Neural cell (in vitro differentiated cells): ENCODE measurements around the gene IL6ST.

Experiments
- CTCF ChIP-seq: fragments of 450-650 bp; IDR thresholded peaks from 2 replicates; pipeline ENCODE4 v1.5.1; 2014; ENCODE audit warnings: antibody characterized with exemption, mild to moderate bottlenecking, moderate library complexity; ENCODE audit not compliant: poor library complexity, severe bottlenecking
- EP300 ChIP-seq: fragments of 450-650 bp; conservative IDR thresholded peaks from 2 replicates; pipeline ENCODE4 v1.6.1; 2014; ENCODE audit warnings: antibody characterized with exemption, mild to moderate bottlenecking, moderate library complexity; ENCODE audit not compliant: poor library complexity, severe bottlenecking
- EZH2 ChIP-seq: fragments of 200-600, 300-800 bp; shearing (Covaris generic), sonication (generic); IDR thresholded peaks from 2 replicates; pipeline ENCODE4 v1.6.1; 2014; ENCODE audit warnings: antibody characterized with exemption, low read length, borderline replicate concordance, mild to moderate bottlenecking; ENCODE audit not compliant: insufficient read depth, poor library complexity, severe bottlenecking
- POLR2AphosphoS5 ChIP-seq: IDR thresholded peaks from 2 replicates; pipeline ENCODE4 v1.6.1; 2012
- REST ChIP-seq: IDR thresholded peaks from 2 replicates; pipeline ENCODE4 v1.6.1; 2012; ENCODE audit warnings: borderline replicate concordance
- SMC3 ChIP-seq: fragments of 450-650 bp; conservative IDR thresholded peaks from 2 replicates; pipeline ENCODE4 v1.6.1; 2014; ENCODE audit warnings: antibody characterized with exemption, mild to moderate bottlenecking, moderate library complexity; ENCODE audit not compliant: poor library complexity
- TAF1 ChIP-seq: IDR thresholded peaks from 2 replicates; pipeline ENCODE4 v1.6.1; 2012; ENCODE audit warnings: low read depth

GRCh38 chr5:55897206-55897894 is 97.4 kb downstream of the IL6ST start:
- TF ChIP-seq CTCF (no peak), POLR2AphosphoS5 (no peak), EZH2 (no peak), TAF1 (no peak), SMC3 (no peak), EP300 (no peak), REST (no peak)
